MCF 10A (cell line): ENCODE measurements around the gene CIB2. TPM values are rescaled to one million over a fixed set of nuclear protein-coding genes. Genes with fewer than 3 reads are reported as not detected.

Experiments
- BruUV-seq: library from RNA; stranded (reverse); fragments of 400-500 nt; replicated peaks from 2 replicates; lab custom pipeline; 2021; lab: Mats Ljungman, UMichigan
- CTCF ChIA-PET: fragments of 300-600 bp; sonication (Branson Sonifier 250); formaldehyde crosslinking; extraction: SDS; loops from one replicate; lab custom pipeline; 2021; ENCODE audit warnings: antibody characterized with exemption, inconsistent platforms; lab: Yijun Ruan, JAX
- POLR2A ChIA-PET: fragments of 300-600, 350-650 bp; sonication (Branson Sonifier 250); formaldehyde crosslinking; extraction: SDS; loops from one replicate; lab custom pipeline; 2020; ENCODE audit warnings: antibody characterized with exemption, inconsistent platforms; lab: Yijun Ruan, JAX
- DNase-seq: peaks from one replicate; pipeline ENCODE4 v3.0.0-alpha.2; 2018; ENCODE audit not compliant: unreplicated experiment
- H3K27ac Mint-ChIP-seq: one replicate; pipeline ENCODE4 v1.8.0; 2022; ENCODE audit warnings: mild to moderate bottlenecking, low read depth, mixed read lengths; ENCODE audit not compliant: unreplicated experiment
- H3K27me3 Mint-ChIP-seq: one replicate; pipeline ENCODE4 v1.8.0; 2022; ENCODE audit warnings: mixed read lengths; ENCODE audit not compliant: insufficient read depth, unreplicated experiment
- H3K36me3 Mint-ChIP-seq: one replicate; pipeline ENCODE4 v1.8.0; 2022; ENCODE audit warnings: mild to moderate bottlenecking, moderate library complexity, mixed read lengths; ENCODE audit not compliant: insufficient read depth, unreplicated experiment
- H3K4me1 Mint-ChIP-seq: one replicate; pipeline ENCODE4 v1.8.0; 2022; ENCODE audit warnings: mixed read lengths; ENCODE audit not compliant: insufficient read depth, unreplicated experiment
- H3K4me3 Mint-ChIP-seq: one replicate; pipeline ENCODE4 v1.8.0; 2022; ENCODE audit warnings: mild to moderate bottlenecking, moderate library complexity, mixed read lengths; ENCODE audit not compliant: unreplicated experiment
- H3K9me3 Mint-ChIP-seq: one replicate; pipeline ENCODE4 v1.8.0; 2022; ENCODE audit warnings: mixed read lengths; ENCODE audit not compliant: unreplicated experiment
- CTCF ChIP-seq: fragments of 200-600 bp; IDR thresholded peaks from one replicate; pipeline ENCODE4 v1.8.0; 2022; ENCODE audit warnings: antibody characterized with exemption, mild to moderate bottlenecking; ENCODE audit not compliant: unreplicated experiment
- intact Hi-C: fragments of 100-400 bp; cut with micrococcal nuclease; formaldehyde crosslinking; loops from 2 replicates; pipeline ENCODE4 v1.14.1; 2022
- total RNA-seq: library from RNA; stranded (reverse); gene quantifications from 2 replicates; pipeline ENCODE4 v1.2.3, GENCODE V29; 2022

Gene CIB2
- total RNA-seq, 1 experiment from 2014 or later, result 0.30 TPM

GRCh38 chr15:78171864-78172472 is 40.7 kb upstream of the CIB2 start:
- DNase-seq, result no peak
- no peak overlapping the region for H3K27ac Mint-ChIP-seq
- BruUV-seq, result no TSS peak
- no peaks in the 10 kb centered on the region for H3K4me1 Mint-ChIP-seq
- peaks cover 57% of the 10 kb centered on the region for H3K36me3 Mint-ChIP-seq
- H3K4me3 Mint-ChIP-seq, result no peak overlapping the region
- ChIA-PET CTCF (interaction anchor here (1.1 to 1.9 kb wide), 4 partner anchors 24 to 70 kb away, joined by 3 to 12 read pairs (median 6); no protein-coding TSS in a partner anchor), POLR2A (interaction anchor here (1.2 kb wide), 1 partner anchor 15 kb away, joined by 4 read pairs; no protein-coding TSS in a partner anchor)
- no peaks in the 10 kb centered on the region for H3K27me3 Mint-ChIP-seq
- no peak for TF ChIP-seq CTCF
- no peaks in the 10 kb centered on the region for H3K9me3 Mint-ChIP-seq
- intact Hi-C loops, result no loop called here

GRCh38 chr15:78170848-78171773 is 39.9 kb upstream of the CIB2 start:
- H3K4me1 Mint-ChIP-seq, result no peaks in the 10 kb centered on the region
- no peak for TF ChIP-seq CTCF

GRCh38 chr15:78168608-78169007 is 37.4 kb upstream of the CIB2 start:
- Mint-ChIP-seq H3K27ac (no peak overlapping the region), H3K27me3 (no peaks in the 10 kb centered on the region), H3K4me3 (no peak overlapping the region), H3K36me3 (peaks cover 81% of the 10 kb centered on the region), H3K4me1 (no peaks in the 10 kb centered on the region), H3K9me3 (no peaks in the 10 kb centered on the region)
- intact Hi-C loops, result no loop called here
- no TSS peak for BruUV-seq
- DNase-seq, result no peak
- CTCF ChIA-PET, result interaction anchor here (1.8 kb wide), 1 partner anchor 9 kb away, joined by 7 read pairs; no protein-coding TSS in a partner anchor
- TF ChIP-seq CTCF, result no peak
- POLR2A ChIA-PET, result interaction anchor here (1.4 kb wide), 1 partner anchor 131 kb away, joined by 5 read pairs; the partner anchor contains the start of gene SKIC8

More at GRCh38 chr15:78170848-78171773, 39.9 kb upstream of the CIB2 start:
- Mint-ChIP-seq H3K9me3 (no peaks in the 10 kb centered on the region), H3K27me3 (no peaks in the 10 kb centered on the region), H3K27ac (no peak overlapping the region), H3K36me3 (peaks cover 63% of the 10 kb centered on the region), H3K4me3 (no peak overlapping the region)
- intact Hi-C loops, result no loop called here
- no peak for DNase-seq
- ChIA-PET POLR2A (interaction anchor here (0.5 kb wide), 1 partner anchor 15 kb away, joined by 3 read pairs; no protein-coding TSS in a partner anchor), CTCF (interaction anchor here (0.5 to 1.9 kb wide), 6 partner anchors 14 to 467 kb away, joined by 3 to 12 read pairs (median 4); no protein-coding TSS in a partner anchor)
- BruUV-seq, result no TSS peak
